ENCODE data around the gene NUDCD2.
"Not testable (repeated sequence)": the region's sequence is repeated elsewhere in the genome, so short reads cannot be mapped to it uniquely, and the experiment has no call there.

GRCh38 chr5:163455406-163455805 lies 4.5 kb downstream of the NUDCD2 start:
- TF ChIP-seq CTCF (optimal IDR thresholded peaks at IDR 0.05 in 1 of 3, IDR thresholded peaks at IDR 0.05 in 1 of 3, conservative IDR thresholded peaks at IDR 0.05 in 1 of 3; ENCODE audit: extremely low read depth in 1 of 3, insufficient read depth in 2 of 3, low read length in 3 of 3); EZH2 (IDR thresholded peaks at IDR 0.05; ENCODE audit: low read length): not testable (repeated sequence)
